ENCODE measurements around the gene RIMBP2.

- TF ChIP-seq EZH2 (optimal IDR thresholded peaks at IDR 0.05; ENCODE audit: low read depth, low read length) = no peak
- TF ChIP-seq, protein P1, sequence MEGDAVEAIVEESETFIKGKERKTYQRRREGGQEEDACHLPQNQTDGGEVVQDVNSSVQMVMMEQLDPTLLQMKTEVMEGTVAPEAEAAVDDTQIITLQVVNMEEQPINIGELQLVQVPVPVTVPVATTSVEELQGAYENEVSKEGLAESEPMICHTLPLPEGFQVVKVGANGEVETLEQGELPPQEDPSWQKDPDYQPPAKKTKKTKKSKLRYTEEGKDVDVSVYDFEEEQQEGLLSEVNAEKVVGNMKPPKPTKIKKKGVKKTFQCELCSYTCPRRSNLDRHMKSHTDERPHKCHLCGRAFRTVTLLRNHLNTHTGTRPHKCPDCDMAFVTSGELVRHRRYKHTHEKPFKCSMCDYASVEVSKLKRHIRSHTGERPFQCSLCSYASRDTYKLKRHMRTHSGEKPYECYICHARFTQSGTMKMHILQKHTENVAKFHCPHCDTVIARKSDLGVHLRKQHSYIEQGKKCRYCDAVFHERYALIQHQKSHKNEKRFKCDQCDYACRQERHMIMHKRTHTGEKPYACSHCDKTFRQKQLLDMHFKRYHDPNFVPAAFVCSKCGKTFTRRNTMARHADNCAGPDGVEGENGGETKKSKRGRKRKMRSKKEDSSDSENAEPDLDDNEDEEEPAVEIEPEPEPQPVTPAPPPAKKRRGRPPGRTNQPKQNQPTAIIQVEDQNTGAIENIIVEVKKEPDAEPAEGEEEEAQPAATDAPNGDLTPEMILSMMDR (IDR thresholded peaks at IDR 0.05; ENCODE audit: low read length) = no peak
- no peak for TF ChIP-seq EZH2phosphoT487 (IDR thresholded peaks at IDR 0.05; ENCODE audit: low read length)
Observed at GRCh38 chr12:130752692-130753230, 36.7 kb upstream of the RIMBP2 start.
